Measurements from ENCODE around the gene AP5Z1.

The AP5Z1 gene

GRCh38 chr7:4766666-4767519 is 8.5 kb upstream of the AP5Z1 start:
- DNase-seq (ENCODE audit: low spot score): no peak

GRCh38 chr7:4768597-4769569 is 6.5 kb upstream of the AP5Z1 start:
- no peak for DNase-seq (ENCODE audit: low spot score)

GRCh38 chr7:4769761-4770160 is 5.7 kb upstream of the AP5Z1 start:
- DNase-seq (ENCODE audit: low spot score): no peak

- DNase-seq (ENCODE audit: low spot score): no peak
These were observed 4.5 kb upstream of the AP5Z1 start for GRCh38 chr7:4770886-4771285.

- DNase-seq (ENCODE audit: low spot score): no peak
These were observed 3.7 kb upstream of the AP5Z1 start for GRCh38 chr7:4771737-4772136.

GRCh38 chr7:4772306-4772705 is 3.1 kb upstream of the AP5Z1 start:
- no peak for DNase-seq (ENCODE audit: low spot score)

GRCh38 chr7:4774007-4774406 is 1.4 kb upstream of the AP5Z1 start:
- no peak for DNase-seq (ENCODE audit: low spot score)

- DNase-seq (ENCODE audit: low spot score): peak; percentile 62
These were observed 669 bp upstream of the AP5Z1 start for GRCh38 chr7:4774658-4775249.

GRCh38 chr7:4775848-4776623 is 613 bp downstream of the AP5Z1 start:
- DNase-seq (ENCODE audit: low spot score): peak; percentile 60

GRCh38 chr7:4779118-4779517 is 3.7 kb downstream of the AP5Z1 start:
- no peak for DNase-seq (ENCODE audit: low spot score)

- DNase-seq (ENCODE audit: low spot score): no peak
These were observed 6.1 kb downstream of the AP5Z1 start for GRCh38 chr7:4781366-4782069.

GRCh38 chr7:4782333-4783291 is 7.2 kb downstream of the AP5Z1 start:
- DNase-seq (ENCODE audit: low spot score): no peak

GRCh38 chr7:4783292-4783652 is 7.8 kb downstream of the AP5Z1 start:
- DNase-seq (ENCODE audit: low spot score): no peak

GRCh38 chr7:4783762-4784351 is 8.4 kb downstream of the AP5Z1 start:
- no peak for DNase-seq (ENCODE audit: low spot score)

- no peak for DNase-seq (ENCODE audit: low spot score)
These were observed 9.4 kb downstream of the AP5Z1 start for GRCh38 chr7:4784799-4785198.

GRCh38 chr7:4785371-4785770 is 9.9 kb downstream of the AP5Z1 start:
- DNase-seq (ENCODE audit: low spot score): no peak

- DNase-seq (ENCODE audit: low spot score): no peak
These were observed 10.6 kb downstream of the AP5Z1 start for GRCh38 chr7:4786015-4786414.

GRCh38 chr7:4787541-4787940 is 12.1 kb downstream of the AP5Z1 start:
- no peak for DNase-seq (ENCODE audit: low spot score)

GRCh38 chr7:4787947-4788626 is 12.7 kb downstream of the AP5Z1 start:
- DNase-seq (ENCODE audit: low spot score): no peak

All from RKO (cell line).